Endothelial cell of umbilical vein (primary cell): ENCODE measurements around the gene CSNK1A1. TPM values are rescaled to one million over a fixed set of nuclear protein-coding genes. Genes with fewer than 3 reads are reported as not detected.

ENCODE experiments used
- BruUV-seq: library from RNA; stranded (reverse); fragments of 400-500 nt; replicated peaks from 2 replicates; lab custom pipeline; 2021; lab: Mats Ljungman, UMichigan
- CTCF ChIA-PET: fragments of 300-600, 350-600 bp; sonication (Branson Sonifier 250); formaldehyde crosslinking; loops from one replicate; lab custom pipeline; 2021; ENCODE audit warnings: antibody characterized with exemption, inconsistent platforms; lab: Charles Lee
- POLR2A ChIA-PET: fragments of 300-600, 350-600 bp; sonication (Branson Sonifier 250); formaldehyde crosslinking; loops from one replicate; lab custom pipeline; 2021; ENCODE audit warnings: antibody characterized with exemption, inconsistent platforms; lab: Charles Lee
- DNase-seq: peaks from one replicate; pipeline ENCODE4 v3.0.0-alpha.2; 2011; ENCODE audit warnings: low read depth, low spot score
- FAIRE-seq: peaks from 2 replicates; lab custom pipeline; 2011; peaks lifted over from hg19 to GRCh38; lab: Jason Lieb, UNC
- H2AFZ ChIP-seq: 2 replicates; pipeline ENCODE4 v1.6.0; 2012; ENCODE audit warnings: low read depth, low read length, control low read depth, inconsistent platforms
- H3K27ac ChIP-seq: 2 replicates; pipeline ENCODE4 v1.5.1; 2011; ENCODE audit warnings: low read depth, mild to moderate bottlenecking, control low read depth, low read length, moderate library complexity; ENCODE audit not compliant: insufficient read depth
- H3K27me3 ChIP-seq, 2 experiments: 2 replicates each; pipeline versions ENCODE4 v1.6.0 to v1.6.1; 2011; ENCODE audit warnings: low read length in 2 of 2, mixed read lengths in 1 of 2; ENCODE audit not compliant: control insufficient read depth in 2 of 2, insufficient read depth in 2 of 2
- H3K36me3 ChIP-seq, 2 experiments: 2 replicates in 1 of 2; 3 replicates in 1 of 2; pipeline ENCODE4 v1.5.1; 2011; ENCODE audit warnings: low read length in 2 of 2, mild to moderate bottlenecking in 1 of 2, moderate library complexity in 1 of 2; ENCODE audit not compliant: control insufficient read depth in 2 of 2, insufficient read depth in 2 of 2; ENCODE audit errors: extremely low read depth in 1 of 2
- H3K4me1 ChIP-seq: 3 replicates; pipeline ENCODE4 v1.5.1; 2011; ENCODE audit warnings: mild to moderate bottlenecking, low read length; ENCODE audit not compliant: control insufficient read depth, insufficient read depth; ENCODE audit errors: extremely low read depth
- H3K4me2 ChIP-seq: 2 replicates; pipeline ENCODE4 v1.6.1; 2011; ENCODE audit warnings: low read length, control low read depth, mixed read lengths; ENCODE audit not compliant: insufficient read depth
- H3K4me3 ChIP-seq, 3 experiments: fragments of 200-600 bp in 1 of 3; sonication (generic), shearing (Covaris generic) in 1 of 3; replicated peaks in 1 of 3; 2 replicates each; pipeline ENCODE4 v1.5.1; 2011 to 2016; ENCODE audit warnings: control low read depth in 3 of 3, low read length in 3 of 3, mild to moderate bottlenecking in 2 of 3, inconsistent platforms in 1 of 3, low read depth in 1 of 3, moderate library complexity in 1 of 3; ENCODE audit not compliant: insufficient read depth in 1 of 3
- H3K79me2 ChIP-seq: 2 replicates; pipeline ENCODE4 v1.6.0; 2012; ENCODE audit warnings: low read length, inconsistent platforms; ENCODE audit not compliant: control insufficient read depth, insufficient read depth
- H3K9ac ChIP-seq: replicated peaks from 2 replicates; pipeline ENCODE3; 2011; ENCODE audit warnings: low read length, control low read depth; ENCODE audit not compliant: insufficient read depth; ENCODE audit errors: extremely low read depth
- H3K9me1 ChIP-seq: replicated peaks from 3 replicates; pipeline ENCODE4 v1.6.0; 2011; ENCODE audit warnings: mild to moderate bottlenecking, low read length; ENCODE audit not compliant: control insufficient read depth, insufficient read depth; ENCODE audit errors: extremely low read depth
- H3K9me3 ChIP-seq: replicated peaks from 2 replicates; pipeline ENCODE4 v1.5.1; 2012; ENCODE audit warnings: low read length, inconsistent platforms; ENCODE audit not compliant: control insufficient read depth, insufficient read depth
- H4K20me1 ChIP-seq: replicated peaks from 2 replicates; pipeline ENCODE3; 2011; ENCODE audit warnings: mild to moderate bottlenecking, low read length; ENCODE audit not compliant: control insufficient read depth, insufficient read depth; ENCODE audit errors: extremely low read depth
- EZH2 ChIP-seq: IDR thresholded peaks from 2 replicates; pipeline ENCODE4 v1.6.1; 2012; ENCODE audit warnings: borderline replicate concordance, low read depth, mild to moderate bottlenecking, moderate library complexity, low read length, inconsistent platforms; ENCODE audit not compliant: severe bottlenecking
- FOS ChIP-seq: IDR thresholded peaks from 2 replicates; pipeline ENCODE4 v1.6.1; 2011; ENCODE audit warnings: mild to moderate bottlenecking, low read length, moderate library complexity, borderline replicate concordance; ENCODE audit not compliant: insufficient read depth
- GATA2 ChIP-seq: IDR thresholded peaks from 2 replicates; pipeline ENCODE4 v1.7.0; 2011; ENCODE audit warnings: low read depth, mild to moderate bottlenecking, moderate library complexity, mixed read lengths, low read length; ENCODE audit not compliant: insufficient read length, insufficient read depth
- JUN ChIP-seq: IDR thresholded peaks from 2 replicates; pipeline ENCODE4 v1.6.1; 2011; ENCODE audit warnings: borderline replicate concordance, low read depth; ENCODE audit not compliant: insufficient read length, insufficient read depth
- MYC ChIP-seq: IDR thresholded peaks from one replicate; pipeline ENCODE4 v1.6.1; 2011; ENCODE audit warnings: mild to moderate bottlenecking, low read depth, low read length
- POLR2A ChIP-seq: IDR thresholded peaks from 2 replicates; pipeline ENCODE4 v1.6.1; 2012; ENCODE audit warnings: low read depth, mild to moderate bottlenecking, control low read depth, low read length
- POLR2AphosphoS5 ChIP-seq: IDR thresholded peaks from 2 replicates; pipeline ENCODE4 v1.6.1; 2012; ENCODE audit warnings: low read depth, mild to moderate bottlenecking, control low read depth, low read length, moderate library complexity; ENCODE audit not compliant: insufficient read depth
- dilution Hi-C: fragments of 300-500 bp; cut with MboI; formaldehyde crosslinking; loops from one replicate; pipeline ENCODE4 v1.15.0; 2019; ENCODE audit warnings: low sequenced_read_pairs; ENCODE audit not compliant: extremely low pct_ligation_motif_present
- intact Hi-C: fragments of 100-400 bp; cut with micrococcal nuclease; formaldehyde crosslinking; loops from one replicate; pipeline ENCODE4 v1.10.0; 2022
- polyA plus RNA-seq, 4 experiments: library from polyadenylated mRNA; depleted of rRNA in 3 of 4; stranded (reverse) in 3 of 4; unstranded in 1 of 4; fragments of >200 nt; gene quantifications; 2 replicates each; pipeline versions ENCODE4 v1.2.1 to v1.2.3, GENCODE V29; 2011 to 2012; ENCODE audit warnings: missing spikeins in 1 of 4
- total RNA-seq: library from RNA; stranded (reverse); gene quantifications from 2 replicates; pipeline ENCODE4 v1.2.3, GENCODE V29; 2021
- TF ChIP-seq, protein P1 (sequence below), 2 donors: IDR thresholded peaks; 1 replicate in 1 of 2; 2 replicates in 1 of 2; pipeline ENCODE4 v1.5.1; 2011; ENCODE audit warnings: low read length in 2 of 2, mild to moderate bottlenecking in 2 of 2, moderate library complexity in 2 of 2, control low read depth in 1 of 2, inconsistent platforms in 1 of 2, low read depth in 1 of 2; ENCODE audit not compliant: insufficient read depth in 1 of 2; ENCODE audit errors: extremely low read depth in 1 of 2
- TF ChIP-seq, protein P2 (sequence below): IDR thresholded peaks from 2 replicates; pipeline ENCODE4 v1.6.1; 2011; ENCODE audit not compliant: insufficient read depth, insufficient read length

CSNK1A1 gene
- total and polyA plus RNA-seq, 2 donors (not counting 3 experiments of a cell fraction or from before 2014, with no cell fraction given) = 74.1 to 253 TPM

DNA sequence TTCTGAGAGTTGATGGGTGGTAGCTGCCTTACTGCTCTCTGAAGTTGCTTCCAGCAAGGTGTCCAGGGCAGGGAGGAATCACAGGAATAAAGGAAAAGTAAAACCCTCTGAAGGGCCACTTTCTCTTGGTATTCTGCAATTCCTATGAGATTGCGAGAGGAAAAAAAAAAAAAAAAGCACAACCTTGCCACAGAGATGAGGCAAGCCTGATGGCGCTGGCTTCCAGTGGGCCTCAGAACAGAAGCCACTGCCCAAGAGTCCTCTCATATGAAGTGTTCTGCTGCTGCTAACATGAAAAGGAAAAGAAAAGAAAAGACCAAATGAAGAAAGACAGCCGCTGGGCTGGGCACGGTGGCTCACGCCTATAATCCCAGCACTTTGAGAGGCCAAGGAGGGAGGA, 91.3 kb downstream of the CSNK1A1 start:
- ChIA-PET POLR2A (no interaction called here), CTCF (no interaction called here)
- H3K9ac ChIP-seq = no peak overlapping the region
- H3K4me3 ChIP-seq = no peak overlapping the region
- intact Hi-C loops (no loop called here), dilution Hi-C loops (no loop called here)
- H3K9me1 ChIP-seq = no peaks in the 10 kb centered on the region
- H2AFZ ChIP-seq = no peak overlapping the region
- H3K36me3 ChIP-seq = no peaks in the 10 kb centered on the region
- no peak for DNase-seq
- no TSS peak for BruUV-seq
- H3K27me3 ChIP-seq = no peaks in the 10 kb centered on the region
- no peaks in the 10 kb centered on the region for H4K20me1 ChIP-seq
- no peaks in the 10 kb centered on the region for H3K79me2 ChIP-seq
- H3K9me3 ChIP-seq = no peaks in the 10 kb centered on the region
- no peak for TF ChIP-seq JUN
- TF ChIP-seq POLR2A = no peak
- H3K27ac ChIP-seq = no peak overlapping the region
- no peak for FAIRE-seq
- H3K4me1 ChIP-seq = peaks cover 13% of the 10 kb centered on the region
- H3K4me2 ChIP-seq = no peak overlapping the region

DNA sequence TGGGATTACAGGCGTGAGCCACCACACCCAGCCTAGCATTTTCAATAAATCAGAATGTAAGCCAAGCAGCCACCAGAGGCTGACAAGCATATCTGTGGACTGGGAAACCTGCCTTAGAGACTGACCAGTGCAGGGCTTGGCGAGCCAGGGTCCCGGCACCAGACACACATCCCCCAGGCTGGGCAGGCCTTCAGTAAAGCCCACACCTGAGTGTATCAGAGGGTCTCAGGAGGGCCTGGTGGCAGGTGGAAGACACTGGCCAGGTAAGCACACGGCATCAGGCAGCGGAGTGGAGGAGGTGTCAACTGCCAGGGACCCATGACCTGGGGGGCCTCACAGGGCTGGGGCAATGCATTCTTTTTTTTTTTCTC, 93.9 kb downstream of the CSNK1A1 start:
- BruUV-seq = no TSS peak
- Histone ChIP-seq H3K36me3 (no peaks in the 10 kb centered on the region), H4K20me1 (no peaks in the 10 kb centered on the region), H3K9me3 (no peaks in the 10 kb centered on the region), H3K79me2 (no peaks in the 10 kb centered on the region), H3K9me1 (no peaks in the 10 kb centered on the region), H3K27ac (no peak overlapping the region), H2AFZ (no peak overlapping the region), H3K9ac (no peak overlapping the region), H3K4me3 (no peak overlapping the region), H3K4me2 (no peak overlapping the region), H3K27me3 (no peaks in the 10 kb centered on the region), H3K4me1 (peaks cover 14% of the 10 kb centered on the region)
- TF ChIP-seq, protein P1, sequence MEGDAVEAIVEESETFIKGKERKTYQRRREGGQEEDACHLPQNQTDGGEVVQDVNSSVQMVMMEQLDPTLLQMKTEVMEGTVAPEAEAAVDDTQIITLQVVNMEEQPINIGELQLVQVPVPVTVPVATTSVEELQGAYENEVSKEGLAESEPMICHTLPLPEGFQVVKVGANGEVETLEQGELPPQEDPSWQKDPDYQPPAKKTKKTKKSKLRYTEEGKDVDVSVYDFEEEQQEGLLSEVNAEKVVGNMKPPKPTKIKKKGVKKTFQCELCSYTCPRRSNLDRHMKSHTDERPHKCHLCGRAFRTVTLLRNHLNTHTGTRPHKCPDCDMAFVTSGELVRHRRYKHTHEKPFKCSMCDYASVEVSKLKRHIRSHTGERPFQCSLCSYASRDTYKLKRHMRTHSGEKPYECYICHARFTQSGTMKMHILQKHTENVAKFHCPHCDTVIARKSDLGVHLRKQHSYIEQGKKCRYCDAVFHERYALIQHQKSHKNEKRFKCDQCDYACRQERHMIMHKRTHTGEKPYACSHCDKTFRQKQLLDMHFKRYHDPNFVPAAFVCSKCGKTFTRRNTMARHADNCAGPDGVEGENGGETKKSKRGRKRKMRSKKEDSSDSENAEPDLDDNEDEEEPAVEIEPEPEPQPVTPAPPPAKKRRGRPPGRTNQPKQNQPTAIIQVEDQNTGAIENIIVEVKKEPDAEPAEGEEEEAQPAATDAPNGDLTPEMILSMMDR (IDR thresholded peaks at IDR 0.05; ENCODE audit: extremely low read depth in 1 of 2, insufficient read depth in 1 of 2, low read depth in 1 of 2, low read length in 2 of 2) = no peak
- no peak for TF ChIP-seq GATA2
- TF ChIP-seq FOS = no peak
- no peak for TF ChIP-seq JUN
- TF ChIP-seq POLR2AphosphoS5 = no peak
- no peak for TF ChIP-seq EZH2
- TF ChIP-seq POLR2A = no peak
- TF ChIP-seq MYC = no peak
- TF ChIP-seq, protein P2, sequence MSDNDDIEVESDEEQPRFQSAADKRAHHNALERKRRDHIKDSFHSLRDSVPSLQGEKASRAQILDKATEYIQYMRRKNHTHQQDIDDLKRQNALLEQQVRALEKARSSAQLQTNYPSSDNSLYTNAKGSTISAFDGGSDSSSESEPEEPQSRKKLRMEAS = no peak
- dilution Hi-C loops (no loop called here), intact Hi-C loops (no loop called here)
- FAIRE-seq = no peak
- POLR2A ChIA-PET = no interaction called here
- no peak for DNase-seq
- CTCF ChIA-PET = no interaction called here
